ENCODE results near the gene KIF18A. TPM values are rescaled to one million over a fixed set of nuclear protein-coding genes. Genes with fewer than 3 reads are reported as not detected.

Gene KIF18A
- total and polyA plus RNA-seq, 2 of the 13 experiments (the other 11 are each of a cell fraction or from before 2014, with no cell fraction given) = 3.4 to 14.4 TPM

DNA sequence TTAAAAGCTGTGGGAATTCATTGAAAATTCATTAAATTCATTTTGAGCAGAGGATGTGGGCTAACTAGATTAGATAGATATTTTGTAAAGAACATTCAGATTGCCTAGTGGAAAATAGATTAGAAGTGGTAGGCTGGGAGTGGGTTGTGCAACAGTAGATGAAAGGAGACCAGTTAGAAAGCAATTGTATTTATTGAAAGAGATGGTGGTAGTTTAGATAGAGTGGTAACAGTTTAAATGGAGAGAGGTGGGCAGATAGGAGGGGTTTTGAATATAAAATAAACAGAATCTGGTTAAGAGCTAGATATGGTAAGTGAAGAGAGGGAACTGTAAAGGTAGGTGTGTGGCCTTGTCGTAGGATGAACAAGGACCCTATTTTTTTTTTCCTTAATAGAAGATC is 34.8 kb upstream of the KIF18A start:
- in situ Hi-C loops (cut with HindIII; ENCODE audit: extremely low pct_ligation_motif_present, low pct_unique_long_range_greater_than_20kb) = no loop called here
- no peak for ATAC-seq
- no TSS peak for BruUV-seq (replicated peaks)
- 0 out of 2 replicates have a peak, but pooled peaks cover 6% of the 10 kb centered on the region for H3K4me1 ChIP-seq (ENCODE audit: insufficient read depth, low read length)
- peaks cover 8% of the 10 kb centered on the region for H3K9me3 ChIP-seq (ENCODE audit: low read length)
- no peak overlapping the region for H3K4me2 ChIP-seq (ENCODE audit: low read depth, low read length)
- H3K27me3 ChIP-seq (ENCODE audit: control insufficient read depth in 1 of 2, insufficient read depth in 2 of 2, low read length in 2 of 2) = no peaks in the 10 kb centered on the region
- H3K4me3 ChIP-seq (replicated peaks in 1 of 3; ENCODE audit: insufficient read depth in 1 of 3, low read depth in 2 of 3, low read length in 3 of 3) = no peak overlapping the region
- TF ChIP-seq ETV5 (CRISPR knock-in tag; IDR thresholded peaks at IDR 0.05; ENCODE audit: borderline replicate concordance) (no peak), CEBPB (IDR thresholded peaks at IDR 0.05; ENCODE audit: borderline replicate concordance, low read depth, low read length) (peak; percentile 20; the same call in 1 of the 2 replicates)
- FAIRE-seq = no peak
- no peak overlapping the region for H3K9ac ChIP-seq (ENCODE audit: insufficient read depth, low read depth, low read length)
- ChIA-PET POLR2A (no interaction called here), CTCF (ENCODE audit: low intra/inter-chr PET ratio, low total read pairs) (no interaction called here)
- intact Hi-C loops (cut with micrococcal nuclease; ENCODE audit: unreplicated experiment) = no loop called here
- DNase-seq (ENCODE audit: low spot score) = no peak
- H2AFZ ChIP-seq (ENCODE audit: low read length) = no peak overlapping the region
- no peak overlapping the region for H3K27ac ChIP-seq (ENCODE audit: extremely low read length, insufficient read depth, low read length)
- H3K79me2 ChIP-seq (ENCODE audit: insufficient read depth, low read length) = no peaks in the 10 kb centered on the region
- no peaks in the 10 kb centered on the region for H4K20me1 ChIP-seq (ENCODE audit: insufficient read depth, low read length)
- WGBS (ENCODE audit: low lambda C conversion rate) = 100% methylated on average over 1 of the region's 1 CpG
- 0 out of 5 replicates have a peak, but pooled peaks cover 0 to 2% of the 10 kb centered on the region in 2 experiments for H3K36me3 ChIP-seq (replicated peaks in 1 of 2; ENCODE audit: control insufficient read depth in 1 of 2, insufficient read depth in 2 of 2, low read length in 2 of 2)

- POLR2A ChIA-PET = no interaction called here
- Histone ChIP-seq H3K4me1 (ENCODE audit: insufficient read depth, low read length) (0 out of 2 replicates have a peak, but pooled peaks cover 6% of the 10 kb centered on the region), H2AFZ (ENCODE audit: low read length) (no peak overlapping the region), H3K9ac (ENCODE audit: insufficient read depth, low read depth, low read length) (no peak overlapping the region), H3K36me3 (replicated peaks in 1 of 2; ENCODE audit: control insufficient read depth in 1 of 2, insufficient read depth in 2 of 2, low read length in 2 of 2) (0 out of 5 replicates have a peak, but pooled peaks cover 0 to 3% of the 10 kb centered on the region in 2 experiments), H3K27ac (ENCODE audit: extremely low read length, insufficient read depth, low read length) (no peak overlapping the region), H3K79me2 (ENCODE audit: insufficient read depth, low read length) (no peaks in the 10 kb centered on the region), H4K20me1 (ENCODE audit: insufficient read depth, low read length) (no peaks in the 10 kb centered on the region), H3K9me3 (ENCODE audit: low read length) (peaks cover 18% of the 10 kb centered on the region), H3K4me3 (replicated peaks in 1 of 3; ENCODE audit: insufficient read depth in 1 of 3, low read depth in 2 of 3, low read length in 3 of 3) (no peak overlapping the region), H3K4me2 (ENCODE audit: low read depth, low read length) (no peak overlapping the region), H3K27me3 (ENCODE audit: control insufficient read depth in 1 of 2, insufficient read depth in 2 of 2, low read length in 2 of 2) (no peaks in the 10 kb centered on the region)
- DNase-seq (ENCODE audit: low spot score) (no peak), ATAC-seq (no peak), FAIRE-seq (no peak)
- WGBS (ENCODE audit: low lambda C conversion rate) = 100% methylated on average over 8 of the region's 9 CpGs
- CTCF ChIA-PET (ENCODE audit: low intra/inter-chr PET ratio, low total read pairs) = no interaction called here
- intact Hi-C loops (cut with micrococcal nuclease; ENCODE audit: unreplicated experiment) (no loop called here), in situ Hi-C loops (cut with HindIII; ENCODE audit: extremely low pct_ligation_motif_present, low pct_unique_long_range_greater_than_20kb) (no loop called here)
- TF ChIP-seq ZNF12 (CRISPR knock-in tag; IDR thresholded peaks at IDR 0.05) (no peak), UBTF (CRISPR knock-in tag; IDR thresholded peaks at IDR 0.05) (no peak), MAFK (conservative IDR thresholded peaks at IDR 0.05 in 1 of 2, IDR thresholded peaks at IDR 0.05 in 1 of 2; ENCODE audit: low read length in 2 of 2) (0 out of 4 replicates have a peak, but pooled peaks of 1 of the 2 experiments have one; percentile 0), PPARG (CRISPR knock-in tag; conservative IDR thresholded peaks at IDR 0.05) (no peak), ZNF251 (CRISPR knock-in tag; IDR thresholded peaks at IDR 0.05) (no peak), MIER3 (CRISPR knock-in tag; IDR thresholded peaks at IDR 0.05; ENCODE audit: borderline replicate concordance) (no peak)
- no TSS peak for BruUV-seq (replicated peaks)
Measured at GRCh38 chr11:28140689-28141455, 32.9 kb upstream of the KIF18A start.
